Liver (tissue), 9 donors: ENCODE results near the gene VWDE. TPM values are rescaled to one million over a fixed set of nuclear protein-coding genes. Genes with fewer than 3 reads are reported as not detected.
A peak's percentile ranks its signal among the peaks of the same experiment; 100 is the strongest.

ENCODE experiments used
- DNase-seq: peaks from one replicate; pipeline ENCODE4 v3.0.0-alpha.2; 2017; ENCODE audit warnings: low spot score
- H3K27ac ChIP-seq, 2 donors: one replicate each; pipeline ENCODE4 v1.7.0; 2013; ENCODE audit warnings: inconsistent platforms in 2 of 2, low read length in 2 of 2, control low read depth in 1 of 2, low read depth in 1 of 2, mild to moderate bottlenecking in 1 of 2
- H3K27me3 ChIP-seq, 4 donors: one replicate each; pipeline versions ENCODE4 v1.6.1 to v1.7.0; 2013; ENCODE audit warnings: low read length in 3 of 4, inconsistent platforms in 1 of 4, mild to moderate bottlenecking in 1 of 4, moderate library complexity in 1 of 4; ENCODE audit not compliant: control insufficient read depth in 4 of 4, insufficient read depth in 4 of 4
- H3K36me3 ChIP-seq, 4 donors: one replicate each; pipeline versions ENCODE4 v1.6.1 to v1.7.0; 2013; ENCODE audit warnings: low read length in 3 of 4, mild to moderate bottlenecking in 3 of 4, low read depth in 1 of 4, moderate library complexity in 1 of 4; ENCODE audit not compliant: control insufficient read depth in 4 of 4, insufficient read depth in 3 of 4
- H3K4me1 ChIP-seq, 4 donors: one replicate each; pipeline versions ENCODE4 v1.6.1 to v1.7.0; 2013; ENCODE audit warnings: low read length in 3 of 4, mild to moderate bottlenecking in 3 of 4, moderate library complexity in 1 of 4; ENCODE audit not compliant: control insufficient read depth in 4 of 4, insufficient read depth in 4 of 4
- H3K4me3 ChIP-seq, 3 donors: one replicate each; pipeline versions ENCODE4 v1.6.1 to v1.7.0; 2013; ENCODE audit warnings: low read length in 3 of 3, control low read depth in 1 of 3, low read depth in 1 of 3, mild to moderate bottlenecking in 1 of 3
- H3K9ac ChIP-seq, 2 donors: one replicate each; pipeline ENCODE4 v1.7.0; 2013; ENCODE audit warnings: low read length in 2 of 2, mild to moderate bottlenecking in 2 of 2, moderate library complexity in 2 of 2, control low read depth in 1 of 2, low read depth in 1 of 2
- H3K9me3 ChIP-seq, 4 donors: one replicate each; pipeline versions ENCODE4 v1.6.1 to v1.7.0; 2013; ENCODE audit warnings: low read length in 3 of 4; ENCODE audit not compliant: control insufficient read depth in 4 of 4
- EGR1 ChIP-seq, 2 donors: IDR thresholded peaks; 2 replicates each; pipeline ENCODE4 v1.6.1; 2016 to 2018; ENCODE audit warnings: antibody characterized with exemption in 2 of 2, low read depth in 2 of 2
- FOXA2 ChIP-seq: IDR thresholded peaks from 2 replicates; pipeline ENCODE4 v1.6.1; 2016; ENCODE audit warnings: antibody characterized with exemption
- HNF4A ChIP-seq, 2 donors: conservative IDR thresholded peaks; 2 replicates each; pipeline ENCODE4 v1.6.1; 2016; ENCODE audit warnings: antibody characterized with exemption in 2 of 2, mild to moderate bottlenecking in 2 of 2
- HNF4G ChIP-seq: IDR thresholded peaks from 2 replicates; pipeline ENCODE4 v1.6.1; 2016; ENCODE audit warnings: antibody characterized with exemption
- JUND ChIP-seq, 2 donors: IDR thresholded peaks; 2 replicates each; pipeline ENCODE4 v1.6.1; 2016; ENCODE audit warnings: antibody characterized with exemption in 2 of 2
- RAD21 ChIP-seq, 2 donors: IDR thresholded peaks; 2 replicates each; pipeline ENCODE4 v1.6.1; 2016; ENCODE audit warnings: antibody characterized with exemption in 2 of 2, mild to moderate bottlenecking in 2 of 2
- RXRA ChIP-seq, 2 donors: IDR thresholded peaks; 2 replicates each; pipeline ENCODE4 v1.6.1; 2017 to 2018; ENCODE audit warnings: antibody characterized with exemption in 2 of 2, mild to moderate bottlenecking in 1 of 2
- SP1 ChIP-seq: IDR thresholded peaks from 2 replicates; pipeline ENCODE4 v1.6.1; 2018; ENCODE audit warnings: antibody characterized with exemption, mild to moderate bottlenecking
- TAF1 ChIP-seq: conservative IDR thresholded peaks from 2 replicates; pipeline ENCODE4 v1.6.1; 2016; ENCODE audit warnings: antibody characterized with exemption, mild to moderate bottlenecking
- WGBS: extraction: QIAGEN DNeasy Blood & Tissue Kit; methylation state at CpG from one replicate; pipeline ENCODE4 v1.1.7; 2013; 5-methylcytosine and 5-hydroxymethylcytosine counted together
- polyA plus RNA-seq, 2 donors: library from polyadenylated mRNA; stranded (reverse) in 1 of 2; unstranded in 1 of 2; fragments of 200-250 nt in 1 of 2; fragments of >200 nt in 1 of 2; fragmentation: Nextera tagmentation in 1 of 2; extraction: Ambion mirVana in 1 of 2; gene quantifications; one replicate each; pipeline versions ENCODE4 v1.2.1 to v1.2.3, GENCODE V29; 2013 to 2015
- total RNA-seq, 2 donors: library from RNA; depleted of rRNA; stranded (reverse); fragments of >200 nt; gene quantifications; one replicate each; pipeline ENCODE4 v1.2.3, GENCODE V29; 2014
- TF ChIP-seq, protein P1 (sequence below): IDR thresholded peaks from 2 replicates; pipeline ENCODE4 v1.6.1; 2016; ENCODE audit warnings: antibody characterized with exemption, mild to moderate bottlenecking
- TF ChIP-seq, protein P2 (sequence below): IDR thresholded peaks from 2 replicates; pipeline ENCODE4 v1.6.1; 2016; ENCODE audit warnings: antibody characterized with exemption
- TF ChIP-seq, protein P3 (sequence below): fragments of 150-350 bp; IDR thresholded peaks from 2 replicates; pipeline ENCODE4 v1.5.1; 2017; ENCODE audit warnings: improper control_type of control experiment, low read depth, low read length; ENCODE audit not compliant: missing input control
- TF ChIP-seq, protein P4 (sequence below): IDR thresholded peaks from 2 replicates; pipeline ENCODE4 v1.6.1; 2016; ENCODE audit warnings: antibody characterized with exemption
- donor health status: healthy.
- donor health status: healthy.
- donor health status: healthy.
- donor health status: healthy.
- donor health status: healthy.

VWDE gene
- total and polyA plus RNA-seq, 4 donors: 0.05 to 0.59 (median 0.12) TPM

DNA sequence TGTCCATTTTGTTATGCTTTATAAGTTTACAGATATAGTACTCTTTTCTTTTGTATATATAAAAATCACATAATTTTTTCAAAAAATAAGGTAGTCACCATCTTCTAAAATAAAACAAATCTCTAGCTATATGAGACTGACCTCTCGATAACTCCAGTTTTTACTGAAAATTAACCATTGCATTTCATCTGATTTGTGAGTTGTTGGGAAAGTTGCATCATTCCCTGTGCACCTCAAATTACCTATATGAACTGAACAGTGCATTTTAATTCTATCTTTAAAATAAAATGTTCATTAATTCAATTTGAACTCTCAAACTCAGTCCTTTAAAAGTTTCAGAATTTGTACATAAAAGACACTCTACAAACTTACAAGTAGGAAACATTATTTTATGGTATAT lies 86.0 kb downstream of the VWDE start:
- Histone ChIP-seq H3K9me3 (no peaks in the 10 kb centered on the region), H3K36me3 (no peaks in the 10 kb centered on the region), H3K27me3 (no peaks in the 10 kb centered on the region), H3K27ac (no peak overlapping the region), H3K4me1 (no peaks in the 10 kb centered on the region), H3K4me3 (no peak overlapping the region), H3K9ac (no peak overlapping the region)
- TF ChIP-seq HNF4A (conservative IDR thresholded peaks at IDR 0.05) (no peak), FOXA2 (no peak), RAD21 (IDR thresholded peaks at IDR 0.05) (no peak), JUND (IDR thresholded peaks at IDR 0.05) (no peak), EGR1 (IDR thresholded peaks at IDR 0.05; ENCODE audit: low read depth in 2 of 2) (no peak), SP1 (no peak), HNF4G (no peak)
- TF ChIP-seq, protein P1, sequence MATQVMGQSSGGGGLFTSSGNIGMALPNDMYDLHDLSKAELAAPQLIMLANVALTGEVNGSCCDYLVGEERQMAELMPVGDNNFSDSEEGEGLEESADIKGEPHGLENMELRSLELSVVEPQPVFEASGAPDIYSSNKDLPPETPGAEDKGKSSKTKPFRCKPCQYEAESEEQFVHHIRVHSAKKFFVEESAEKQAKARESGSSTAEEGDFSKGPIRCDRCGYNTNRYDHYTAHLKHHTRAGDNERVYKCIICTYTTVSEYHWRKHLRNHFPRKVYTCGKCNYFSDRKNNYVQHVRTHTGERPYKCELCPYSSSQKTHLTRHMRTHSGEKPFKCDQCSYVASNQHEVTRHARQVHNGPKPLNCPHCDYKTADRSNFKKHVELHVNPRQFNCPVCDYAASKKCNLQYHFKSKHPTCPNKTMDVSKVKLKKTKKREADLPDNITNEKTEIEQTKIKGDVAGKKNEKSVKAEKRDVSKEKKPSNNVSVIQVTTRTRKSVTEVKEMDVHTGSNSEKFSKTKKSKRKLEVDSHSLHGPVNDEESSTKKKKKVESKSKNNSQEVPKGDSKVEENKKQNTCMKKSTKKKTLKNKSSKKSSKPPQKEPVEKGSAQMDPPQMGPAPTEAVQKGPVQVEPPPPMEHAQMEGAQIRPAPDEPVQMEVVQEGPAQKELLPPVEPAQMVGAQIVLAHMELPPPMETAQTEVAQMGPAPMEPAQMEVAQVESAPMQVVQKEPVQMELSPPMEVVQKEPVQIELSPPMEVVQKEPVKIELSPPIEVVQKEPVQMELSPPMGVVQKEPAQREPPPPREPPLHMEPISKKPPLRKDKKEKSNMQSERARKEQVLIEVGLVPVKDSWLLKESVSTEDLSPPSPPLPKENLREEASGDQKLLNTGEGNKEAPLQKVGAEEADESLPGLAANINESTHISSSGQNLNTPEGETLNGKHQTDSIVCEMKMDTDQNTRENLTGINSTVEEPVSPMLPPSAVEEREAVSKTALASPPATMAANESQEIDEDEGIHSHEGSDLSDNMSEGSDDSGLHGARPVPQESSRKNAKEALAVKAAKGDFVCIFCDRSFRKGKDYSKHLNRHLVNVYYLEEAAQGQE: no peak
- TF ChIP-seq, protein P2, sequence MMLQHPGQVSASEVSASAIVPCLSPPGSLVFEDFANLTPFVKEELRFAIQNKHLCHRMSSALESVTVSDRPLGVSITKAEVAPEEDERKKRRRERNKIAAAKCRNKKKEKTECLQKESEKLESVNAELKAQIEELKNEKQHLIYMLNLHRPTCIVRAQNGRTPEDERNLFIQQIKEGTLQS: no peak
- TF ChIP-seq, protein P3, sequence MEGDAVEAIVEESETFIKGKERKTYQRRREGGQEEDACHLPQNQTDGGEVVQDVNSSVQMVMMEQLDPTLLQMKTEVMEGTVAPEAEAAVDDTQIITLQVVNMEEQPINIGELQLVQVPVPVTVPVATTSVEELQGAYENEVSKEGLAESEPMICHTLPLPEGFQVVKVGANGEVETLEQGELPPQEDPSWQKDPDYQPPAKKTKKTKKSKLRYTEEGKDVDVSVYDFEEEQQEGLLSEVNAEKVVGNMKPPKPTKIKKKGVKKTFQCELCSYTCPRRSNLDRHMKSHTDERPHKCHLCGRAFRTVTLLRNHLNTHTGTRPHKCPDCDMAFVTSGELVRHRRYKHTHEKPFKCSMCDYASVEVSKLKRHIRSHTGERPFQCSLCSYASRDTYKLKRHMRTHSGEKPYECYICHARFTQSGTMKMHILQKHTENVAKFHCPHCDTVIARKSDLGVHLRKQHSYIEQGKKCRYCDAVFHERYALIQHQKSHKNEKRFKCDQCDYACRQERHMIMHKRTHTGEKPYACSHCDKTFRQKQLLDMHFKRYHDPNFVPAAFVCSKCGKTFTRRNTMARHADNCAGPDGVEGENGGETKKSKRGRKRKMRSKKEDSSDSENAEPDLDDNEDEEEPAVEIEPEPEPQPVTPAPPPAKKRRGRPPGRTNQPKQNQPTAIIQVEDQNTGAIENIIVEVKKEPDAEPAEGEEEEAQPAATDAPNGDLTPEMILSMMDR: no peak
- WGBS: 96% methylated on average over 1 of the region's 1 CpG
- no peak for DNase-seq

DNA sequence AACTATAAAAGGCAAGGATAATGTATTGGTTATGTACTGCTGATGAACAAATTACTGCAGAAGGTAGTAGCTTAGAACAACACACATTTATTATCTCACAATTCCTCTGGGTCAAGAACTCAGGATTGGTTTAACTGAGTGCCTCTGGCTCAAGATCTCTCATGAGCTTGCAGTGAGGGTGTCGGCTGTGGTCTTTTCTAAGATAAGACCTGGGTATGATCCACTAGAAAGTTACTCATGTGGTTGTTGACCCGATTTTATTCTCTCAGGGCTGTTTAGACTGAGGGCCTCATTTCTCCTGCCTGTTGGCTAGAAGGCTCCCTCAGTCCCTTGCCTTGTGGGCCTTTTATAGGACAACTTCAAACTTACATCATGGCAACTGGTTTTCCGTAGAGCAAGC lies 86.7 kb downstream of the VWDE start:
- TF ChIP-seq, protein P3: no peak
- H3K36me3 ChIP-seq: no peaks in the 10 kb centered on the region
- no peak for DNase-seq
- no peaks in the 10 kb centered on the region for H3K4me1 ChIP-seq
- H3K4me3 ChIP-seq: no peak overlapping the region
- H3K9me3 ChIP-seq: no peaks in the 10 kb centered on the region
- WGBS: 70% methylated on average over 3 of the region's 3 CpGs
- no peaks in the 10 kb centered on the region for H3K27me3 ChIP-seq
- H3K9ac ChIP-seq: no peak overlapping the region
- no peak overlapping the region for H3K27ac ChIP-seq

DNA sequence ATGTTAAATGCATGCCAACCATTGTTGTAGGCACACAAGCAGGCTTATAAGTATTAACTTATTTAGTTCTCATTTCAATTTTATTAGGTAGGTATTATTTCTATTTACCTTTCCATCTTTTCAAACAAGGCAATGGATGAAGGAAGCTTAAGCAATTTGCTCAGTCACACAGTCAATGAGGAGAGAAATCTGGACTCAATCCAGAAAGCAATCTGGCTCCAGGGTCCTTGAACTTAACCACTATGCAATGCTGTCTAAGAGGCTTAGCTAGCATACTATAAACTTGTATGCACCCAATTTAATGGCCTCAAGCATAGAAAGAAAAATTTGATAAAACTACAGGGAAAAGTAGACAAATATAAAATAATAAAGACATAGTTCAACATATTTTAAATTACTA lies 88.6 kb downstream of the VWDE start:
- DNase-seq: no peak
- H3K27me3 ChIP-seq: no peaks in the 10 kb centered on the region
- H3K9me3 ChIP-seq: no peaks in the 10 kb centered on the region
- H3K36me3 ChIP-seq: no peaks in the 10 kb centered on the region
- H3K4me3 ChIP-seq: no peak overlapping the region
- H3K4me1 ChIP-seq: no peaks in the 10 kb centered on the region
- H3K9ac ChIP-seq: no peak overlapping the region
- H3K27ac ChIP-seq: no peak overlapping the region
- TF ChIP-seq RXRA (IDR thresholded peaks at IDR 0.05) (peak in 1 of 2 donors; percentile 11), TAF1 (no peak)
- TF ChIP-seq, protein P1: no peak
- TF ChIP-seq, protein P4, sequence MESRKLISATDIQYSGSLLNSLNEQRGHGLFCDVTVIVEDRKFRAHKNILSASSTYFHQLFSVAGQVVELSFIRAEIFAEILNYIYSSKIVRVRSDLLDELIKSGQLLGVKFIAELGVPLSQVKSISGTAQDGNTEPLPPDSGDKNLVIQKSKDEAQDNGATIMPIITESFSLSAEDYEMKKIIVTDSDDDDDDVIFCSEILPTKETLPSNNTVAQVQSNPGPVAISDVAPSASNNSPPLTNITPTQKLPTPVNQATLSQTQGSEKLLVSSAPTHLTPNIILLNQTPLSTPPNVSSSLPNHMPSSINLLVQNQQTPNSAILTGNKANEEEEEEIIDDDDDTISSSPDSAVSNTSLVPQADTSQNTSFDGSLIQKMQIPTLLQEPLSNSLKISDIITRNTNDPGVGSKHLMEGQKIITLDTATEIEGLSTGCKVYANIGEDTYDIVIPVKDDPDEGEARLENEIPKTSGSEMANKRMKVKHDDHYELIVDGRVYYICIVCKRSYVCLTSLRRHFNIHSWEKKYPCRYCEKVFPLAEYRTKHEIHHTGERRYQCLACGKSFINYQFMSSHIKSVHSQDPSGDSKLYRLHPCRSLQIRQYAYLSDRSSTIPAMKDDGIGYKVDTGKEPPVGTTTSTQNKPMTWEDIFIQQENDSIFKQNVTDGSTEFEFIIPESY: no peak
